ENCODE measurements around the gene SLC44A5. TPM values are rescaled to one million over a fixed set of nuclear protein-coding genes. Genes with fewer than 3 reads are reported as not detected.

Gene SLC44A5
- total and polyA plus RNA-seq, 5 donors from 2014 or later = 1.3 to 2.3 (median 1.5) TPM; not detected in 1

- no peak overlapping the region for H3K27ac Mint-ChIP-seq
- no peaks in the 10 kb centered on the region for H3K36me3 Mint-ChIP-seq
- ATAC-seq (ENCODE audit: low read depth in 2 of 2) (no peak), DNase-seq (no peak)
- peaks cover 0 to 3% (median 0%) of the 10 kb centered on the region in 7 donors for H3K9me3 Mint-ChIP-seq
- Histone ChIP-seq H3K36me3 (ENCODE audit: control insufficient read depth, insufficient read depth, low read length) (no peaks in the 10 kb centered on the region), H3K4me3 (ENCODE audit: low read depth, low read length) (no peak overlapping the region), H3K27ac (ENCODE audit: insufficient read depth, low read length, poor library complexity, severe bottlenecking) (no peak overlapping the region), H3K4me1 (ENCODE audit: control insufficient read depth, insufficient read depth, low read length, poor library complexity, severe bottlenecking) (no peaks in the 10 kb centered on the region), H3K9me3 (ENCODE audit: control insufficient read depth in 2 of 2, low read length in 2 of 2) (no peaks in the 10 kb centered on the region), H3K27me3 (ENCODE audit: control insufficient read depth, insufficient read depth, low read length) (no peaks in the 10 kb centered on the region)
- H3K4me1 Mint-ChIP-seq = no peaks in the 10 kb centered on the region
- no peak overlapping the region for H3K4me3 Mint-ChIP-seq
- H3K27me3 Mint-ChIP-seq = no peaks in the 10 kb centered on the region
These were observed 440.9 kb downstream of the SLC44A5 start for GRCh38 chr1:75170011-75170410.

GRCh38 chr1:75166821-75167220 is 444.1 kb downstream of the SLC44A5 start:
- no peaks in the 10 kb centered on the region for H3K4me1 ChIP-seq (ENCODE audit: control insufficient read depth, insufficient read depth, low read length, poor library complexity, severe bottlenecking)
- DNase-seq = no peak
- no peaks in the 10 kb centered on the region for H3K27me3 Mint-ChIP-seq

GRCh38 chr1:75165264-75165663 is 445.6 kb downstream of the SLC44A5 start:
- no peaks in the 10 kb centered on the region for H3K9me3 ChIP-seq (ENCODE audit: control insufficient read depth in 2 of 2, low read length in 2 of 2)
- DNase-seq = no peak
- ATAC-seq (ENCODE audit: low read depth in 2 of 2) = no peak
- Mint-ChIP-seq H3K4me3 (no peak overlapping the region), H3K36me3 (no peaks in the 10 kb centered on the region), H3K9me3 (peaks cover 0 to 3% (median 0%) of the 10 kb centered on the region in 7 donors), H3K4me1 (no peaks in the 10 kb centered on the region), H3K27ac (no peak overlapping the region), H3K27me3 (no peaks in the 10 kb centered on the region)
- H3K4me3 ChIP-seq (ENCODE audit: low read depth, low read length) = no peak overlapping the region
- no peaks in the 10 kb centered on the region for H3K4me1 ChIP-seq (ENCODE audit: control insufficient read depth, insufficient read depth, low read length, poor library complexity, severe bottlenecking)
- no peaks in the 10 kb centered on the region for H3K36me3 ChIP-seq (ENCODE audit: control insufficient read depth, insufficient read depth, low read length)
- H3K27ac ChIP-seq (ENCODE audit: insufficient read depth, low read length, poor library complexity, severe bottlenecking) = no peak overlapping the region
- H3K27me3 ChIP-seq (ENCODE audit: control insufficient read depth, insufficient read depth, low read length) = no peaks in the 10 kb centered on the region

More at GRCh38 chr1:75166821-75167220, 444.1 kb downstream of the SLC44A5 start:
- Mint-ChIP-seq H3K27ac (no peak overlapping the region), H3K36me3 (no peaks in the 10 kb centered on the region), H3K4me3 (no peak overlapping the region), H3K9me3 (peaks cover 0 to 3% (median 0%) of the 10 kb centered on the region in 7 donors), H3K4me1 (no peaks in the 10 kb centered on the region)
- H3K4me3 ChIP-seq (ENCODE audit: low read depth, low read length) = no peak overlapping the region
- H3K9me3 ChIP-seq (ENCODE audit: control insufficient read depth in 2 of 2, low read length in 2 of 2) = no peaks in the 10 kb centered on the region
- H3K27me3 ChIP-seq (ENCODE audit: control insufficient read depth, insufficient read depth, low read length) = no peaks in the 10 kb centered on the region
- H3K27ac ChIP-seq (ENCODE audit: insufficient read depth, low read length, poor library complexity, severe bottlenecking) = no peak overlapping the region
- no peak for ATAC-seq (ENCODE audit: low read depth in 2 of 2)
- no peaks in the 10 kb centered on the region for H3K36me3 ChIP-seq (ENCODE audit: control insufficient read depth, insufficient read depth, low read length)

- Histone ChIP-seq H3K27me3 (ENCODE audit: control insufficient read depth, insufficient read depth, low read length) (no peaks in the 10 kb centered on the region), H3K9me3 (ENCODE audit: control insufficient read depth in 2 of 2, low read length in 2 of 2) (no peaks in the 10 kb centered on the region), H3K4me1 (ENCODE audit: control insufficient read depth, insufficient read depth, low read length, poor library complexity, severe bottlenecking) (no peaks in the 10 kb centered on the region), H3K4me3 (ENCODE audit: low read depth, low read length) (no peak overlapping the region), H3K36me3 (ENCODE audit: control insufficient read depth, insufficient read depth, low read length) (no peaks in the 10 kb centered on the region), H3K27ac (ENCODE audit: insufficient read depth, low read length, poor library complexity, severe bottlenecking) (no peak overlapping the region)
- Mint-ChIP-seq H3K36me3 (no peaks in the 10 kb centered on the region), H3K27me3 (no peaks in the 10 kb centered on the region), H3K4me3 (no peak overlapping the region), H3K27ac (no peak overlapping the region), H3K4me1 (no peaks in the 10 kb centered on the region), H3K9me3 (peaks cover 0 to 3% (median 0%) of the 10 kb centered on the region in 7 donors)
- no peak for DNase-seq
- ATAC-seq (ENCODE audit: low read depth in 2 of 2) = no peak
These were observed 451.8 kb downstream of the SLC44A5 start for GRCh38 chr1:75159154-75159553.

Other genes starting within 250 kb of the SLC44A5 start
- gene ACADM, start 113.6 kb upstream of the SLC44A5 start, total RNA-seq = 12.6 TPM
- 10 to 100 TPM; 37.8 to 56.8 (median 46.3) TPM for gene ACADM, start 113.6 kb upstream of the SLC44A5 start, polyA plus RNA-seq
- 116 TPM for gene RABGGTB, start 175.1 kb upstream of the SLC44A5 start, total RNA-seq
- gene RABGGTB, start 175.1 kb upstream of the SLC44A5 start, polyA plus RNA-seq = 10 to 100 TPM in 2 of 4 donors, 1 to 10 TPM in 2; 7.3 to 14.0 (median 10.1) TPM
- gene MSH4, start 185.8 kb upstream of the SLC44A5 start, total RNA-seq = 0.22 TPM
- gene MSH4, start 185.8 kb upstream of the SLC44A5 start, polyA plus RNA-seq = not detected

All from CD4-positive, CD25-positive, alpha-beta regulatory T cell (primary cell).